Measurements from ENCODE around the gene ACRBP.
A peak's percentile ranks its signal among the peaks of the same experiment; 100 is the strongest.

The ACRBP gene

GRCh38 chr12:6666211-6666610, 19.0 kb upstream of the ACRBP start:
- no peak for DNase-seq
- no peaks in the 10 kb centered on the region for H3K27me3 Mint-ChIP-seq
- H3K9me3 Mint-ChIP-seq = no peaks in the 10 kb centered on the region
- peaks cover 26% of the 10 kb centered on the region for H3K4me1 Mint-ChIP-seq
- H3K4me3 Mint-ChIP-seq = no peak overlapping the region
- no peak overlapping the region for H3K27ac Mint-ChIP-seq
- CTCF ChIA-PET = interaction anchor here (0.7 to 1.6 kb wide), 2 partner anchors 87 to 212 kb away, joined by 3 read pairs; partner anchors contain the start of gene MLF2
- peaks cover 53% of the 10 kb centered on the region for H3K36me3 Mint-ChIP-seq

GRCh38 chr12:6664902-6665301, 17.7 kb upstream of the ACRBP start:
- Mint-ChIP-seq H3K9me3 (no peaks in the 10 kb centered on the region), H3K27ac (peak overlapping the region; percentile 36), H3K4me3 (no peak overlapping the region), H3K36me3 (peaks cover 45% of the 10 kb centered on the region), H3K27me3 (no peaks in the 10 kb centered on the region), H3K4me1 (peaks cover 27% of the 10 kb centered on the region)
- no peak for DNase-seq
- CTCF ChIA-PET = interaction anchor here (1.2 to 1.5 kb wide), 2 partner anchors 9 to 95 kb away, joined by 3 read pairs; no protein-coding TSS in a partner anchor

- Mint-ChIP-seq H3K9me3 (no peaks in the 10 kb centered on the region), H3K4me1 (peaks cover 32% of the 10 kb centered on the region), H3K36me3 (peaks cover 38% of the 10 kb centered on the region), H3K27ac (peak within 1 kb of the TSS; percentile 90), H3K4me3 (peak within 1 kb of the TSS; percentile 85), H3K27me3 (no peaks in the 10 kb centered on the region)
- DNase-seq = peak; percentile 98
- CTCF ChIA-PET = no interaction called here
Observed at GRCh38 chr12:6662906-6663742, 15.9 kb upstream of the ACRBP start, which contains the start of gene ING4. TSS of gene ING4 (minus strand) at chr12:6663119. CDS start at chr12:6663101, 18 bp downstream.

GRCh38 chr12:6662602-6662905, 15.3 kb upstream of the ACRBP start:
- peak overlapping the region; percentile 85 for H3K4me3 Mint-ChIP-seq
- no peaks in the 10 kb centered on the region for H3K27me3 Mint-ChIP-seq
- peaks cover 33% of the 10 kb centered on the region for H3K36me3 Mint-ChIP-seq
- no peaks in the 10 kb centered on the region for H3K9me3 Mint-ChIP-seq
- peaks cover 32% of the 10 kb centered on the region for H3K4me1 Mint-ChIP-seq
- H3K27ac Mint-ChIP-seq = peak overlapping the region; percentile 90
- DNase-seq = no peak
- CTCF ChIA-PET = no interaction called here

- Mint-ChIP-seq H3K27ac (peak overlapping the region; percentile 79), H3K4me1 (peaks cover 4% of the 10 kb centered on the region), H3K27me3 (no peaks in the 10 kb centered on the region), H3K36me3 (peaks cover 56% of the 10 kb centered on the region), H3K4me3 (no peak overlapping the region), H3K9me3 (no peaks in the 10 kb centered on the region)
- no peak for DNase-seq
- CTCF ChIA-PET = interaction anchor here (0.8 kb wide), 1 partner anchor 35 kb away, joined by 3 read pairs; no protein-coding TSS in a partner anchor
Observed at GRCh38 chr12:6653987-6654386, 6.8 kb upstream of the ACRBP start.

GRCh38 chr12:6653342-6653741, 6.1 kb upstream of the ACRBP start:
- H3K4me1 Mint-ChIP-seq = no peaks in the 10 kb centered on the region
- no peak overlapping the region for H3K27ac Mint-ChIP-seq
- CTCF ChIA-PET = no interaction called here
- no peaks in the 10 kb centered on the region for H3K27me3 Mint-ChIP-seq
- no peak overlapping the region for H3K4me3 Mint-ChIP-seq
- H3K36me3 Mint-ChIP-seq = peaks cover 53% of the 10 kb centered on the region
- no peak for DNase-seq
- H3K9me3 Mint-ChIP-seq = no peaks in the 10 kb centered on the region

- DNase-seq = no peak
- Mint-ChIP-seq H3K27ac (no peak overlapping the region), H3K27me3 (no peaks in the 10 kb centered on the region), H3K36me3 (peaks cover 55% of the 10 kb centered on the region), H3K4me1 (no peaks in the 10 kb centered on the region), H3K9me3 (no peaks in the 10 kb centered on the region), H3K4me3 (no peak overlapping the region)
- CTCF ChIA-PET = no interaction called here
Observed at GRCh38 chr12:6652391-6652790, 5.2 kb upstream of the ACRBP start.

GRCh38 chr12:6650832-6651231, 3.6 kb upstream of the ACRBP start:
- H3K27me3 Mint-ChIP-seq = peaks cover 9% of the 10 kb centered on the region
- peaks cover 9% of the 10 kb centered on the region for H3K4me1 Mint-ChIP-seq
- peaks cover 59% of the 10 kb centered on the region for H3K36me3 Mint-ChIP-seq
- CTCF ChIA-PET = no interaction called here
- H3K27ac Mint-ChIP-seq = no peak overlapping the region
- H3K9me3 Mint-ChIP-seq = no peaks in the 10 kb centered on the region
- DNase-seq = no peak
- no peak overlapping the region for H3K4me3 Mint-ChIP-seq

GRCh38 chr12:6646276-6647082, 753 bp downstream of the ACRBP start:
- Mint-ChIP-seq H3K36me3 (peaks cover 42% of the 10 kb centered on the region), H3K4me1 (peaks cover 19% of the 10 kb centered on the region), H3K27me3 (peaks cover 35% of the 10 kb centered on the region), H3K4me3 (peak overlapping the region; percentile 63), H3K27ac (no peak overlapping the region), H3K9me3 (peaks cover 20% of the 10 kb centered on the region)
- no peak for DNase-seq
- CTCF ChIA-PET = interaction anchor here (1.0 kb wide), 1 partner anchor 33 kb away, joined by 3 read pairs; no protein-coding TSS in a partner anchor

- CTCF ChIA-PET = interaction anchor here (0.9 to 1.1 kb wide), 2 partner anchors 26 to 180 kb away, joined by 3 to 4 read pairs; no protein-coding TSS in a partner anchor
- no peak for DNase-seq
- Mint-ChIP-seq H3K36me3 (peaks cover 30% of the 10 kb centered on the region), H3K27ac (peak overlapping the region; percentile 60), H3K4me1 (peaks cover 19% of the 10 kb centered on the region), H3K4me3 (no peak overlapping the region), H3K9me3 (peaks cover 20% of the 10 kb centered on the region), H3K27me3 (peaks cover 42% of the 10 kb centered on the region)
Observed at GRCh38 chr12:6644903-6645302, 2.3 kb downstream of the ACRBP start.

- Mint-ChIP-seq H3K4me1 (peaks cover 19% of the 10 kb centered on the region), H3K4me3 (no peak overlapping the region), H3K9me3 (peaks cover 20% of the 10 kb centered on the region), H3K36me3 (peaks cover 30% of the 10 kb centered on the region), H3K27me3 (peaks cover 42% of the 10 kb centered on the region), H3K27ac (no peak overlapping the region)
- no peak for DNase-seq
- CTCF ChIA-PET = interaction anchor here (0.9 to 1.3 kb wide), 3 partner anchors 16 to 181 kb away, joined by 3 to 5 read pairs (median 4); no protein-coding TSS in a partner anchor
Observed at GRCh38 chr12:6644257-6644596, 3.0 kb downstream of the ACRBP start.

- H3K4me3 Mint-ChIP-seq = no peak overlapping the region
- no peak for DNase-seq
- H3K9me3 Mint-ChIP-seq = peaks cover 20% of the 10 kb centered on the region
- CTCF ChIA-PET = interaction anchor here (1.1 to 1.3 kb wide), 2 partner anchors 16 to 181 kb away, joined by 4 to 5 read pairs; no protein-coding TSS in a partner anchor
- peaks cover 19% of the 10 kb centered on the region for H3K4me1 Mint-ChIP-seq
- H3K36me3 Mint-ChIP-seq = peaks cover 30% of the 10 kb centered on the region
- peaks cover 46% of the 10 kb centered on the region for H3K27me3 Mint-ChIP-seq
- H3K27ac Mint-ChIP-seq = no peak overlapping the region
Observed at GRCh38 chr12:6643569-6644256, 3.5 kb downstream of the ACRBP start.

- peaks cover 13% of the 10 kb centered on the region for H3K36me3 Mint-ChIP-seq
- peaks cover 15% of the 10 kb centered on the region for H3K4me1 Mint-ChIP-seq
- no peak overlapping the region for H3K4me3 Mint-ChIP-seq
- no peak overlapping the region for H3K27ac Mint-ChIP-seq
- peaks cover 46% of the 10 kb centered on the region for H3K27me3 Mint-ChIP-seq
- CTCF ChIA-PET = no interaction called here
- no peak for DNase-seq
- peaks cover 20% of the 10 kb centered on the region for H3K9me3 Mint-ChIP-seq
Observed at GRCh38 chr12:6641131-6641530, 6.1 kb downstream of the ACRBP start.

GRCh38 chr12:6640497-6640896, 6.7 kb downstream of the ACRBP start:
- Mint-ChIP-seq H3K36me3 (peaks cover 13% of the 10 kb centered on the region), H3K9me3 (peaks cover 20% of the 10 kb centered on the region), H3K27ac (no peak overlapping the region), H3K4me3 (no peak overlapping the region), H3K4me1 (peaks cover 21% of the 10 kb centered on the region), H3K27me3 (peaks cover 50% of the 10 kb centered on the region)
- CTCF ChIA-PET = interaction anchor here (1.7 kb wide), 1 partner anchor 20 kb away, joined by 6 read pairs; no protein-coding TSS in a partner anchor
- no peak for DNase-seq
